ENCODE results near the gene PCCA. TPM values are rescaled to one million over a fixed set of nuclear protein-coding genes. Genes with fewer than 3 reads are reported as not detected.
"Not testable (repeated sequence)": the region's sequence is repeated elsewhere in the genome, so short reads cannot be mapped to it uniquely, and the experiment has no call there.

The PCCA gene
- total RNA-seq, 1 donor from 2014 or later, result 6.4 TPM

DNA sequence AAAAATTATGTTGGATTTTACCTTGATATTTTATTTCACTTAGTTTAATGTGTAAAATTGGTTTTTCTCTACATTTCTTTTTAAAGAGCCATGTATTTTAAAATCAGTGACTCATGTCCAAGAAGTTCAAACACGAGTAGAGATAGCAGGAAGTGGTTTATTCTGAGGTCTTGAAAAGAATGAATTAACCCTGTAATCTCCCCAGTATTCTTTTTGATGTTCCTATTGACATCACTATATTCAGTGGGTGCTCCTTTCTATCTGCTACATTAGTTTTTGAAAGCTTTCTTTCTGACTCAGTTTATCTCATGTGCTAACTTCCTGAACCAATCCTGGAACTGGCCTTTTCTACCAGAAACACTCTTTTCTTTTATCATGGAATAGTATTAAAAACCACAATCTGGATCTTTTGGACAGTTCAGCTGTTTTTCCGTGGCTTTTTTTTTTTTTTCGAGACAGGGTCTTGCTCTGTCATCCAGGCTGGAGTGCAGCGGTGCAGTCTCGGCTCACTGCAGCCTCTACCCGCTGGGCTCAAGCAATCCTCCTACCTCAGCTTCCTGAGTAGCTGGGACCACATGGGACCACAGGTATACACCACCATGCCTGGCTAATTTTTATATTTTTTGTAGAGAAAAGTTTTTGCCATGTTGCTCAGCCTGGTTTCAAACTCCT lies 114.9 kb downstream of the PCCA start:
- intact Hi-C loops (cut with micrococcal nuclease), result loop anchor here (5.0 to 10.0 kb wide), 2 partner anchors 69 to 188 kb away; no protein-coding TSS in a partner anchor
- H3K27me3 Mint-ChIP-seq, result no peaks in the 10 kb centered on the region
- peak overlapping the region; percentile 56 for H3K4me3 Mint-ChIP-seq
- no peaks in the 10 kb centered on the region for H3K9me3 Mint-ChIP-seq
- peak overlapping the region; percentile 50 for H3K27ac Mint-ChIP-seq
- peaks cover 8% of the 10 kb centered on the region for H3K4me1 Mint-ChIP-seq
- peaks cover 1% of the 10 kb centered on the region for H3K36me3 Mint-ChIP-seq (ENCODE audit: low read depth)
- no peak for DNase-seq

DNA sequence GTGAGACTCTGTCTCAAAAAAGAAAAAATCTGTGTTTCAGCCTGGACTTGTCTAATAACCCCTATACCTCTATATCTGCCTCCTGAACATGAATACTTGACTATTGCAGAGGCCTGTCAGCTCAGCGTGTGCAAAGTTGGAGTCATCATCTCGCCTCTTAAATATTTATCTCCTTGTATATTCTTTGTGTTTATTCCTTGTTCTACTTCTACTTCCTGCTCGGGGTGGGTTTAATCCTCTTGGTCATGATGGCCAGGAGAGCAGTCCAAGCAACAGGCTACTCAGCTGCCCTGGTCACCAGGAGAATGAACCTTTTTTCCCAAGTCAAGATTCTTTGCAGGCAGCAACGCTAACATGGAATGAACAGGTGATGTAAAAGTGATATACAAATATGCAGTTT lies 119.1 kb downstream of the PCCA start:
- no peaks in the 10 kb centered on the region for H3K27me3 Mint-ChIP-seq
- H3K4me3 Mint-ChIP-seq, result no peak overlapping the region
- H3K9me3 Mint-ChIP-seq, result no peaks in the 10 kb centered on the region
- peaks cover 14% of the 10 kb centered on the region for H3K4me1 Mint-ChIP-seq
- intact Hi-C loops (cut with micrococcal nuclease), result loop anchor here (10.0 kb wide), 1 partner anchor 73 kb away; no protein-coding TSS in a partner anchor
- H3K27ac Mint-ChIP-seq, result no peak overlapping the region
- H3K36me3 Mint-ChIP-seq (ENCODE audit: low read depth), result peaks cover 9% of the 10 kb centered on the region
- DNase-seq, result no peak

DNA sequence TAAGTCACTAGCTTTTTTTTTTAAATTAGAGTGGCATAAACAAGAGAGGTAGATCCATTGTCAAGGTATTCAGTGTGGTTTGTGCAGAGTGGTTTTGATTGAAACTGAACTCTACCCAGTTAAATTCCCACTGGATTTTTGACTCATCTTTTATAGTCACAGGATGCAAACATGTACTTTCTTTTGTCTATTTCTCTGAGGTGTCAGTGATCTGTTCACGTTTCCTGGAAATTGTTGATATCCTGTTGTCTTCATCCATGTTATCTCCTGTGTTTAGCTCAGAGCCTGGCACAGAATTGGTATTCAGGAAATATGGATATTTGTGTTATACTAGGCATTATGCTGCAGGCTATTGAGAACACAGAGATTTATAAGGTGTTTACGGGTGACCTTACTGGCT lies 119.7 kb downstream of the PCCA start:
- no peak overlapping the region for H3K4me3 Mint-ChIP-seq
- no peaks in the 10 kb centered on the region for H3K9me3 Mint-ChIP-seq
- H3K27ac Mint-ChIP-seq, result no peak overlapping the region
- no peaks in the 10 kb centered on the region for H3K27me3 Mint-ChIP-seq
- peaks cover 14% of the 10 kb centered on the region for H3K4me1 Mint-ChIP-seq
- intact Hi-C loops (cut with micrococcal nuclease), result loop anchor here (10.0 kb wide), 1 partner anchor 74 kb away; no protein-coding TSS in a partner anchor
- no peak for DNase-seq
- H3K36me3 Mint-ChIP-seq (ENCODE audit: low read depth), result peaks cover 7% of the 10 kb centered on the region

DNA sequence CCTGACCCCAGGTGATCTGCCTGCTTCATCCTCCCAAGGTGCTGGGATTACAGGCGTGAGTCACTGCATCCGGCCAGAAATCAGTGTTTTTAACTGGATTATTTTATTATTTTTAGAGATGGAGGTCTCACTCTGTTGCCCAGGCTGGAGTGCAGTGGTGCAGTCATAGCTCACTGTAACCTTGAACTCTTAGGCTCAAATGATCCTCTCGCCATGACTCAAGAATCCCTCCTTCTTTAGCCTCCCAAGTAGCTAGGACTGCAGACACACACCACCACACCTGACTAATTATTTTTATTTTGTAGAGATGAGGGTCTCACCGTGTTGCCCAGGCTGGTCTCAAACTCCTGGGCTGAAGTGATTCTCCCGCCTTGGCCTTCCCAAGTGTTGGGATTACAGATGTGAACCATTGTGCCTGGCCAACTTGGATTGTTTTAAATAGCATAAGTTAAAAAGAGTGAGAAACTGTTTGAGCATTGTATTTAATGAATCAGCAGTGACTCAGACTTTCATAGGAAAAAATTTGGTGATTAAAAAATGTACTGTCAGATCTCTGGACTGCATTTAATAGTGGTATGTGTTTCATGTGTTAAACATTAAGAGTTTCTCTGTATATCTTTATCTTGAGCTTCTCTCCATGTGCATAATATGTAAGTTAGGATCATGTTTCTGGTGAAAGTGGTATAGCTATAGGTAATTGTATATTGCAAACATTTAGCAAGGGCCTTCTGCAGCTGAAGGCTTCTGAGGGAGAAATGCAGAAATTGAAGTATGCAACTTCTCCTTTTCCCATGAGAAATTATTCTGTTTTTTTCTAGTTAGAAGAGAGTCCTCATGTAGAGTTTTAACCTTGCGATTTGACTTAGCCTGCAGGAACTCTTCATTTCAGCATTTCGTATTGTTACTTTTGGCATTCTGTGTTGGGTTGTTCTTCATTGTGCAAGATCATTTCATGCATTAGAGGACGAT lies 121.2 kb downstream of the PCCA start:
- Mint-ChIP-seq H3K4me3 (no peak overlapping the region), H3K36me3 (ENCODE audit: low read depth) (peaks cover 11% of the 10 kb centered on the region), H3K9me3 (peaks cover 4% of the 10 kb centered on the region), H3K27ac (no peak overlapping the region), H3K27me3 (no peaks in the 10 kb centered on the region), H3K4me1 (peaks cover 6% of the 10 kb centered on the region)
- DNase-seq, result no peak
- intact Hi-C loops (cut with micrococcal nuclease), result loop anchor here (10.0 kb wide), 1 partner anchor 75 kb away; no protein-coding TSS in a partner anchor

DNA sequence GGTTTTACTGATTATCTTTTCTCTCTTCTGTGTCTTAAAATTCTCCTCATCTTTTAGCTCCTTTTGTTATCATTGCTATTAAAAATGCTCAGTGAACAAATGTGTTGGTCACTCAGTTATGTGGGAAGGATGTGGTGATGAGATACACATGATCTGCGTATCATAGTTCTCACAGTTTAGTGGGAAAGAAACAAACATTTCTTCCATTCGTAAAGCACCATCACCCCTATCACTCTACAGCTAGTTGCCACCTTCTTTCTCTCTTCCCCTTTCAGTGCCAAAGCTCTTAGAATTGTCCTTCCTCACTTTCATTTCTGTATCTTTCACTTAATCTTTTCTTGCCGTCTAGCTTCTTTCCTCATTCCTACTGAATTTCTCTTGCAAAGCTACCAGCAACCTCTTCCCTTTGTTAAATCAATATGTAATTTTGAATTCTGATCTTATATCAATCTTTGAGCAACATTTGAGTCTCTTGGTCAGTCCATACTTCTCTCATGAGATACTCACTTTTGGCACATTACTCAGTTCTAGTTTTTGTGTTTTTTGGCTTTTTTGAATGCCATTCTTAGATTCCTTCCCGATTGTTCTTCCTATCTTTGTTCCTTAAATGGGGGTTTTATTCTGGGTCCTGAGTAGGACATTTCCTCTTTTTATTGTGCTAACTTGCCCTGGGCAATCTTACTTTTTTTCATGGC lies 122.3 kb downstream of the PCCA start:
- intact Hi-C loops (cut with micrococcal nuclease), result no loop called here
- peaks cover 6% of the 10 kb centered on the region for H3K4me1 Mint-ChIP-seq
- H3K9me3 Mint-ChIP-seq, result peaks cover 4% of the 10 kb centered on the region
- no peak for DNase-seq
- H3K4me3 Mint-ChIP-seq, result no peak overlapping the region
- H3K36me3 Mint-ChIP-seq (ENCODE audit: low read depth), result peaks cover 11% of the 10 kb centered on the region
- H3K27me3 Mint-ChIP-seq, result no peaks in the 10 kb centered on the region
- no peak overlapping the region for H3K27ac Mint-ChIP-seq

DNA sequence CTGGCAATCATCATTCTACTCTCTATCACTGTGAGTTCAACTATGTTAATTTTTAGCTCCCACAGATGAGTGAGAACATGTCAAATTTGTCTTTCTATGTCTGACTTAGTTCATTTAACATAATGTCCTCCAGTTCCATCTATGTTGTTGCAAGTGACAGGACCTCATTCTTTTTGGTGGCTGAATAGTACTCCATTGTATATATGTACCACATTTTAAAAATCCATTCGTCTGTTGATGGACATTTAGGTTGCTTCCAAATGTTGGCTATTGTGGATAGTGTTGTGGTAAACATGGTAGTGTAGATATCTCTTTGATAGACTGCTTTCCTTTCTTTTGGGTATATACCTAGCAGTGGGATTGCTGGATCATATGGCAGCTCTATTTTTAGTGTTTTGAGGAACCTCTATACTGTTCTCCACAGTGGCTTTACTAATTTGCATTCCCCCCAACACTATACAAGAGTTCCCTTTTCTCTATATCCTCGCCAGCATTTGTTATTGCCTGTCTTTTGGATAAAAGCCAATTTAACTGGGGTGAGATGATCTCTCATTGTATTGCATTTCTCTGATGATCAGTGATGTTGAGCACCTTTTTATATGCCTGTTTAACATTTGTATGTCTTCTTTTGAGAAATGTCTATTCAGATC lies 124.1 kb downstream of the PCCA start:
- Mint-ChIP-seq H3K4me3 (no peak overlapping the region), H3K9me3 (peaks cover 4% of the 10 kb centered on the region)

DNA sequence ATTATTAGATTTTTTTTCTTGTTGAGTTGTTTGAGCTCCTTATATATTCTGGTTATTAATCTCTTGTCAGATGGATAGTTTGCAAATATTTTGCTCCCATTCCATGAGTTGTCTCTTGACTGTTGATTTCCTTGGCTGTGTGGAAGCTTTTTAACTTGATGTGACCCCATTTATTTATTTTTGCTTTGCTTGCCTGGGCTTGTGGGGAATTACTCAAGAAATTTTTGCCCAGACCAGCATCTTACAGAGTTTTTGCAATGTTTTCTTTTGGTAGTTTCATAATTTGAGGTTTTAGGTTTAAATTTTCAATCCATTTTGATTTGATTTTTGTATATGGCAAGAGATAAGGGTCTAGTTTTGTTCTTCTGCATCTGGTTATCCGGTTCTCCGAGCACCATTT lies 124.7 kb downstream of the PCCA start:
- peaks cover 11% of the 10 kb centered on the region for H3K36me3 Mint-ChIP-seq (ENCODE audit: low read depth)
- H3K4me1 Mint-ChIP-seq, result peaks cover 6% of the 10 kb centered on the region
- H3K27ac Mint-ChIP-seq, result no peak overlapping the region
- H3K4me3 Mint-ChIP-seq, result no peak overlapping the region
- H3K9me3 Mint-ChIP-seq, result peaks cover 4% of the 10 kb centered on the region
- no peaks in the 10 kb centered on the region for H3K27me3 Mint-ChIP-seq
- intact Hi-C loops (cut with micrococcal nuclease), result no loop called here
- no peak for DNase-seq

More for the DNA sequence above, 124.1 kb downstream of the PCCA start:
- Mint-ChIP-seq H3K4me1 (peaks cover 6% of the 10 kb centered on the region), H3K27me3 (no peaks in the 10 kb centered on the region), H3K27ac (no peak overlapping the region), H3K36me3 (ENCODE audit: low read depth) (peaks cover 11% of the 10 kb centered on the region)
- intact Hi-C loops (cut with micrococcal nuclease), result no loop called here
- DNase-seq, result no peak

DNA sequence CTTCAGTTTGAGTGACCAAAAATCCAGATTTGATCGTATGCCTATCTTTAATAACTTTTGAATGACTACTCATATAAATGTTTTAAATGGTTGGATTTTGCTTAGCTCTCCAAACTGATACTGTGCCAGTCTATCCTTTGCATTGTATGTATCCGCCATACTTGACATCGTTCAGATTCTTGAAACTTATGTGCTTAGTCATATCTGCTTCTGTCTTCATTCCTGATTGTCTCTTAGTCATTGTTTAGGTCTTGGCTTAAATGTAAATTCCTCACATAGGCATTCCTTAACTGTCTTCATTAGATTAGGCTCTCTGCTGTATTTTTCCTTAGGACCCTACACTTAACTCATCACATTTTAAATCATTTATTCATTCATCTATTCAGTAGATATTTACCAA lies 126.0 kb downstream of the PCCA start:
- H3K4me1 Mint-ChIP-seq, result peaks cover 6% of the 10 kb centered on the region
- H3K4me3 Mint-ChIP-seq, result no peak overlapping the region
- DNase-seq, result no peak
- H3K36me3 Mint-ChIP-seq (ENCODE audit: low read depth), result peaks cover 8% of the 10 kb centered on the region
- no peak overlapping the region for H3K27ac Mint-ChIP-seq
- no peaks in the 10 kb centered on the region for H3K27me3 Mint-ChIP-seq
- intact Hi-C loops (cut with micrococcal nuclease), result no loop called here
- H3K9me3 Mint-ChIP-seq, result peaks cover 4% of the 10 kb centered on the region

DNA sequence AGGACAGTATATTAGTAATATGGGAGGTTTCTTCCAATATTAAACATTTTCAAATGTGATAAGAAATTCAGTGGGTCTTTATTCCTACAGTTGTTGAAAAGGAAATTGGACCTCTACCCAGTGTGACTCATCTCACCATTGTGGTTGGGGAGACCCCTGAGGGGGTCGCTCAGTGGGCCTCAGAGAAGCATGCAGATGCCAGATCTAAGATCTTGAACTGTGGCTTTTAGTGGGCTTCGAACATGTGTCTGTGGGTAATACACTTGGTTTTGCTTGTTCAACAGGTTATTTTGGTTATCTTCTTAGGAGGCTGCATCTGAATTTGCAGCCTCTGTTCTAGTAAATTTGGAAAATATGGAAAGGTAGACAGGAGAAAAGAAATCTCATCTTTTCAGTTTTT lies 132.3 kb downstream of the PCCA start:
- no peaks in the 10 kb centered on the region for H3K9me3 Mint-ChIP-seq
- H3K36me3 Mint-ChIP-seq (ENCODE audit: low read depth), result no peaks in the 10 kb centered on the region

DNA sequence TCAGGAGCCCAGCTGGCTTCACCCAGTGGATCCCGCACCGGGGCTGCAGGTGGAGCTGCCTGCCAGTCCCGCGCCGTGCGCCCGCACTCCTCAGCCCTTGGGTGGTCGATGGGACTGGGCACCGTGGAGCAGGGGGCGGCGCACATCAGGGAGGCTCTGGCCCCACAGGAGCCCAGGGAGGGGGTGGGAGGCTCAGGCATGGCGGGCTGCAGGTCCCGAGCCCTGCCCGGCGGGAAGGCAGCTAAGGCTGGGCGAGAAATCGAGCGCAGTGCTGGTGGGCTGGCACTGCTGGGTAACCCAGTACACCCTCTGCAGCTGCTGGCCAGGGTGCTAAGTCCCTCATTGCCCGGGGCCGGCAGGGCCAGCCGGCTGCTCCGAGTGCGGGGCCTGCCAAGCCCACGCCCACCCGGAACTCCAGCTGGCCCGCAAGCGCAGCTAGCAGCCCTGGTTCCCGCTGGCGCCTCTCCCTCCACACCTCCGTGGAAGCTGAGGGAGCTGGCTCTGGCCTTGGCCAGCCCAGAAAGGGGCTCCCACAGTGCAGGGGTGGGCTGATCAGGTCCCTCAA lies 135.2 kb downstream of the PCCA start:
- H3K27ac Mint-ChIP-seq; H3K4me1 Mint-ChIP-seq; H3K9me3 Mint-ChIP-seq; H3K36me3 Mint-ChIP-seq (ENCODE audit: low read depth); intact Hi-C loops (cut with micrococcal nuclease); H3K4me3 Mint-ChIP-seq; H3K27me3 Mint-ChIP-seq: not testable (repeated sequence)
- peak; percentile 34 for DNase-seq

More for the DNA sequence above, 132.3 kb downstream of the PCCA start:
- no peaks in the 10 kb centered on the region for H3K27me3 Mint-ChIP-seq
- no peak overlapping the region for H3K27ac Mint-ChIP-seq
- H3K4me3 Mint-ChIP-seq, result no peak overlapping the region
- intact Hi-C loops (cut with micrococcal nuclease), result no loop called here
- no peak for DNase-seq
- no peaks in the 10 kb centered on the region for H3K4me1 Mint-ChIP-seq

DNA sequence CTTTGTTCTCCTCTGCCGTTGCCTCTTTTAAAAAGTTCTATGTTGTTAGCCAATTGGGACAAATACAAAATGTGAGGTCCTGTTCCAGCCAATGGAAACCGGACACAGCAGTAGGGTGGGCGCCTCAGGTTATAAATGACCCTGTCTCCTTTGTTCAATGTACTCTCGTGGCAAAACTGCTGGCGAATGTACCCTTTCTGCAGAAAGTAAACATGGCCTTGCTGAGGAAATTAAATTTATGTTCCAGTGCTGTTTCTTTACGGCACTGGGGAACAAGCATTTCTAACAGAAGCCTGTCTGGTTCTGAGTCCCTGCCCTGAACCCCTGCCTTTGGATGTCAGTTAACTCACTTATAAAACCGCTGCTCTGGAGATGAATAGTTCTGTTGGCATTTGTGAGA lies 140.7 kb downstream of the PCCA start:
- peaks cover under 1% of the 10 kb centered on the region for H3K4me1 Mint-ChIP-seq
- DNase-seq, result peak; percentile 29
- intact Hi-C loops (cut with micrococcal nuclease), result loop anchor here (5.0 kb wide), 1 partner anchor 232 kb away; no protein-coding TSS in a partner anchor
- no peak overlapping the region for H3K4me3 Mint-ChIP-seq
- H3K27me3 Mint-ChIP-seq, result no peaks in the 10 kb centered on the region
- H3K27ac Mint-ChIP-seq, result no peak overlapping the region
- no peaks in the 10 kb centered on the region for H3K36me3 Mint-ChIP-seq (ENCODE audit: low read depth)
- no peaks in the 10 kb centered on the region for H3K9me3 Mint-ChIP-seq

DNA sequence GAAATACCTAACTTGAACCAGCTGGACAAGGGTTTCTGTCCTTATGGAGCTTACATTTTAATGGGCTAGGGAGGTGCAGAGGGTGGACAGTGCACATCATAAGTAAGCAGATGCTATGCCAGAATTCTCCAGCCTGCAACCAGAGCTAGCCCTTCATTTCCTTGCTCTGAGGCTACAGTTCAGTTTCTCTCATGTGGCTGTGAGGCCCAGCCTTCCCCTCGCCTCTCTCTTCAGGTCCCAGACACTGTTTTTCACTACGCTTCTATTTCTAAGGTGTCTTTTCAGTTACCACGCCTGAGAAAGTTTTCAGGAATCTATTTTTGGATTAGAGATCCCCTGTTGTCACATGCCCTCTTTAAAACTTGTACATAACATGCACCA lies 141.9 kb downstream of the PCCA start:
- no peak overlapping the region for H3K27ac Mint-ChIP-seq
- peaks cover 7% of the 10 kb centered on the region for H3K4me1 Mint-ChIP-seq
- H3K36me3 Mint-ChIP-seq (ENCODE audit: low read depth), result no peaks in the 10 kb centered on the region
- no peak overlapping the region for H3K4me3 Mint-ChIP-seq
- H3K27me3 Mint-ChIP-seq, result no peaks in the 10 kb centered on the region
- no peaks in the 10 kb centered on the region for H3K9me3 Mint-ChIP-seq
- DNase-seq, result no peak
- intact Hi-C loops (cut with micrococcal nuclease), result loop anchor here (5.0 kb wide), 1 partner anchor 233 kb away; no protein-coding TSS in a partner anchor

DNA sequence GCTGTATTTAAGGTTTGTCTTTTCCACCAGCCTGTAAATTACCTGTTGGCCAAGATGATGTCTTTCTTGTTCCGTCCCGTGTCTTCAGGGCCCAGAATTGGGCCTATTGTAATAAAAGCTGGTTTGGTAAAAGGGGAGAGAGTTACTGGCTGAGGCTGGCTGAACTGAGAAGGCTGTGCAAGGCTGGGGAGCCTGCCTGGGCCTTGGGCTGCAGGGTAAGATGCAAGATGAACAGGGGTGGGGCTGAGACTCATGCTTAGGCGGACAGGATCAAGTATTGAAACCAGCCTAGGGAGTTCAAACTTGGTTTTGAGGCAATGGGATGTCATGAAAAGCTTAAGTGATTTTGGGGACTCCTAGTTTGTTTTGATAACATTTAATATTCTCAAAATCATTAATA lies 142.3 kb downstream of the PCCA start:
- intact Hi-C loops (cut with micrococcal nuclease), result loop anchor here (5.0 kb wide), 1 partner anchor 234 kb away; no protein-coding TSS in a partner anchor
- Mint-ChIP-seq H3K36me3 (ENCODE audit: low read depth) (no peaks in the 10 kb centered on the region), H3K27ac (no peak overlapping the region), H3K9me3 (no peaks in the 10 kb centered on the region), H3K4me3 (no peak overlapping the region), H3K4me1 (peaks cover 7% of the 10 kb centered on the region), H3K27me3 (no peaks in the 10 kb centered on the region)
- DNase-seq, result peak; percentile 46
